ENCODE measurements around the gene CCDC3.
"Not testable (repeated sequence)": the region's sequence is repeated elsewhere in the genome, so short reads cannot be mapped to it uniquely, and the experiment has no call there.

The CCDC3 gene

GRCh38 chr10:12876266-12876665 is 125.2 kb downstream of the CCDC3 start:
- DNase-seq = no peak

DNA sequence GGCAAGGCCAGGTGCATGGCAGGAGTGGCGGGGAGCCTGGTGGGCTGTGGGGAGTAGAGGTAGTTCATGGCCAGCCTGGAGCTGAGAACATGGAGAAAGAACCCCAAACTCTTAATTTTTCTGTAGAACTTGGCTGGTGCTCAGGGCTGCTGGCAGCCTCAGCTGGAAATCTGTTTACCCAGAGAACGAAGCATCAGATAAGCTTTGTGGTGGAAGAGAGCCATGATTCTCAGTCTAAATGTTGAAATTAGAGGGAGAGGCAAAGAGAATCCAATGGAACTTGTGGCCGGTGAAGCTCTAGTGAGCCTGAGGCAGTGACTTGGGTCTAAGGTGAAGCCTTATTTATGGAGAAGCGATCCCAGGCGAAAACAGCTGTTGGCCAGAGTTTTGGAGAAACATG is 126.4 kb downstream of the CCDC3 start:
- DNase-seq = no peak

DNA sequence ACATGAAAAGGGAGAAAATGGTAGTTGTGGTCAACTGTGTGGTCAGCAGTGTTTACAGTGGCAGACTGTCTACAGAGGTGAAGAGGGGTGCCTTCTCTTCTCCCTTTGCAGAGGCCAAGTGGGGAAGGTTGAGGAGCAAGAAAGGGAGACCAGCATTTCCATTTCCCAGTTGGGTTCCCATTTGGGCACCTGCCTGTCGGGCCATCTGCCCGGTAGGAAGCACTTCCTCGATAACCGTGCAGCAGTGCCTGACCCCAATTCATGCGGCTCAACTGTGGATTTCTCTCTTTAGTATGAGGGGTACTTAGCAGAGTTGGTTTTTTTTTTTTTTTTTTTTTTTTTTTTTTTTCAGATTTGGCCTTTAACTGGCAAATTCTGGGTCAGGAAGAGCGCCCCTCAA is 127.0 kb downstream of the CCDC3 start:
- DNase-seq = no peak

- DNase-seq = no peak
Measured at GRCh38 chr10:12873172-12873571, 128.3 kb downstream of the CCDC3 start.

- DNase-seq = no peak
Measured at GRCh38 chr10:12872577-12872976, 128.9 kb downstream of the CCDC3 start.

DNA sequence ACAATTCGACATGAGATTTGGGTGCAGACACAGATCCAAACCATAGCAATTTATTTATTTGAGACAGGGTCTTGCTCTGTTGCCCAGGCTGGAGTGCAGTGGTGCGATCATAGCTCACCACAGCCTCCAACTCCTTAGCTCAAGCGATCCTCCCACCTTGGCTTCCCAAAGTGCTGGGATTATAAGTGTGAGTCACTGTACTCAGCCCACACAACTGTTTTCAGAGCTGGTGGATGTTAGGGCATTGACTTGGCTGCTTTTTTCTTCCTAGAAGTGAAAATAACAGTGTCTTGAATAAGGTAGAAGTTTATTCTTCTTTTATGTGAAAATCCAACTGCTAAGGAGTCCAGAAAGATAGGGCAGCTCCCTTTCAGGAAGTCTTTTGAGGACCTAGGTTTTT is 132.1 kb downstream of the CCDC3 start:
- no peak for DNase-seq

DNA sequence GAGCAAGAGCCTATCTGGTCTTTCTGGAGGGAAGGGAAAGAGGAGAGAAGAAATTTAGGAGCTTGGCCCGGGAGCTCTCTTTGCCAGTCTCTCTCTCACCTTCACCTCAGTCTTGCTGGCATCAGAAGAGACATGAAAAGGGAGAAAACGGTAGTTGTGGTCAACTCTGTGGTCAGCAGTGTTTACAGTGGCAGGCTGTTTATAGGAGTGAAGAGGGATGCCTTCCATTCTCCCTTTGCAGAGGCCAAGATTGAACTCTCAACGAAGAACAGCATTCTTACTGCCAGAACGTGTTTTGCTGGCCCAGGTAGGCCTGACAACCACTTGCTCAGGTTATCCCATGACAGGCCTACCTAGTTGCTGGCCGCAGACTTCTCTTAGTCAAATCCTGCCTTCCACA is 133.3 kb downstream of the CCDC3 start:
- DNase-seq = no peak

GRCh38 chr10:12865515-12865914 is 136.0 kb downstream of the CCDC3 start:
- not testable (repeated sequence) for DNase-seq

DNA sequence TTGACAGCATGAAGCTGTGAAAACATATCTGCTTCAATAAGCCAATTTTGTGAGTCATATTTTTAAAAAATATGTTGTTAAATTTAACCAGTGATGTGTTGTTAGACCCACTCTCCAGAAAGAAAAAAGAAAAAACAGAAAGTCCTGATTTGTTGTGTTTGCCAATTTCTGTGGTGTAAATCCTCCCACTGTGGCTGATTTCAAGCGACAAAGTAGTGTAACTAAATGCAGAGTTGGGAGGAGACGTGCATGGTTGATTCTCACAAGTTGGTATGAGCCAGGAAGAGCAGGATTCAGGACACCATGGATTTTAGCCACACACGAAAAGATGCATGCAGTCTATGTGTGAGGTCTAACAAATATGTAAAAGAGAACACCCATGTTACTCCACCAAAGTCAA is 139.1 kb downstream of the CCDC3 start:
- DNase-seq = no peak

GRCh38 chr10:12854988-12855387 is 146.5 kb downstream of the CCDC3 start:
- no peak for DNase-seq

DNA sequence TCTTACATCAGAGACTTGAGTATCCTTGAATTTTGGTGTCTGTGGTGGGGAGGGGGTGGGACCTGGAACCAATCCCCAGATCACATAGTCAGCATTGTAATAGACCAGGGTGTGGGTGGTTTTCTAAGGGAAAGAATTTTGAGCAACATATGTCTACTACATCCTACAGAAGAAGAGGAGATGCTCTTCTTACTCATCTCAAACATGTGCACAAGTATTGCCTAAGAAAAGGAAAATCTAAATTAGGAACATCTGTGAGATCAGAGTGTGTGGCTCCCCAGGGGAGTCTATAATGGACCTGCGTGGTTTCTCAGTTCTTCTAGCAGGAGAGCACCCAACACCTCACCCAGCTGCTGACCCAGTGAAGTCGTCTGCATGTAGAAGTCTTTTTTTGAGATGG is 148.8 kb downstream of the CCDC3 start:
- DNase-seq = no peak

DNA sequence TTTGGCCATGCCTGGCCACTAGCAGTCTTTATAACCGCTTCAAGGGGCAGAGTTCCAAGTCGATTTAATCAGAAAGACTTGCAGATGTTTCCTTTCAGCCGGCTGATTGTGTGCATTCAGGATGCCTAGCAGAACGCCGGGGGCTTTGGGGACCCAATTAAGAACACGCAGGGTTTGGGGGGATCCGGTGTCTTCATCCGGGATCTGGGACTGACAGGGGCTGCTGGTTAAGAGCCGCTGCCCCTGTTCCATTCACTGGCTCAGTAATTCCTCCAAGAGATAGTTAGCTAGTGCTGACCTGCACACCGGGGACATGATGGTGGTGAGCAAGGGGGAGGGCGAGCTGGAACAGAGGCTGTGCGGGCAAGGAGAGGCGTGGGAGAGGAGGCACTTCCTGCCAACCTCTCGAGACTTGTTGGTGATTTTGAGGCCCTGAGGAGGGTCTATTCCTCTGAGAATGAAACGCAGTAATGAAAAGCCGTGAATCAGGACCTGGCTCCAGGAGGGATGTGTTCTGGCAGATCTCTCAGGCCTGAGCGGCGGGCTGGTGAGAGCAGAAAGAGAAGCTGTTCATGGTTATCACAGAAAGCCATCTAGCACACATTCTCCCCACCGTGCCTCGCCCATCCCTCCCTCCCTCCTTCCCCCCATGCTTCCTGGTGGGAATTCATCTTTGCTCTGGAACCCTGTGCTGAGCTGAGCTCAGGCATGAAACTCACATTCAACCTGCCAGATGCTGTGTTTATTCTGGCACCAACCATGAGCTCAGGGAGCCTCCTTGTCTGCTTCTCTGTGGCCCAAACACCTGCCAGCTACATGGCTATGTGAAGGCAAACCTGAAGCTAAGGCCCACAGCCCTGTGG is 152.0 kb downstream of the CCDC3 start:
- peak; percentile 70 for DNase-seq

- no peak for DNase-seq
Measured at GRCh38 chr10:12848439-12849173, 152.9 kb downstream of the CCDC3 start.

DNA sequence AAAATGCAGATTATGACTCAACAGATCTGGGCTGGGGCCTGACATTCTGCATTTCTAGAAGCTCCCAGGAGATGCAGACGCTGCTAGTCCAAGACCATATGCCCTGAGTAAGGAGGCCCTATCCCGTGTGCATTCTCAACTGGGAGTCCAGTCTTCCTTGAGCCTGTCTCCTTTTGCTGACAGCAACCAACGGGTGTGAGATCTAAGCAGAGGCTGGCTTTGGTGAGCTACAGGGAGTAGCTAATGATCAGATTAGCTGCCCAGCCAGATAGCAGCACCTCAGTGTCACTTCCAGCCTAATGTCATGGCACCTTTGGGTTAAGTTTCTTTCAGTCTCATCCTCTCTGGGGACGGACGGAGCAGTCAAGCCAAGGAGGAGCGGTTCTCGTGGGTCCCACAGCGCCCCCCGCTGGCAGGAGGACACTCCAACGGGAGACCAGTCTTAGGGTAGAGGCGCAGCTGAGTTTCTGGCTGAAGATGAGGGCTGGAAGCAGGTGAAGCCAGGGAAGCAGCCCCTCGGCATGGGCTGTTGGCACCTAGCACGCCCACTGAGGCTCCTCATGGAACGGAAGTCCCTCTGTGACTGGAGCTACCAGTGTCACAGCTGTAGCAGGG is 154.0 kb downstream of the CCDC3 start:
- DNase-seq = no peak

GRCh38 chr10:12846718-12847117 is 154.8 kb downstream of the CCDC3 start:
- no peak for DNase-seq
